Naive B cell (primary cell): ENCODE results near the gene GRAP2. TPM values are rescaled to one million over a fixed set of nuclear protein-coding genes. Genes with fewer than 3 reads are reported as not detected.
A peak's percentile ranks its signal among the peaks of the same experiment; 100 is the strongest.

Experiments
- ATAC-seq, 2 donors: fragments of 150-1000 bp; cut with Tn5 transposase; 2 replicates each; pipeline ENCODE4 v1.10.0; 2021; ENCODE audit warnings: low read depth in 2 of 2, mild to moderate bottlenecking in 2 of 2, moderate library complexity in 2 of 2
- DNase-seq: peaks from one replicate; pipeline ENCODE4 v3.0.0; 2022
- H3K27ac Mint-ChIP-seq, 6 donors: one replicate each; pipeline ENCODE4 v1.8.0; 2020 to 2022; ENCODE audit warnings: mild to moderate bottlenecking in 6 of 6, mixed read lengths in 6 of 6, moderate library complexity in 5 of 6, inconsistent platforms in 2 of 6
- H3K27me3 Mint-ChIP-seq, 3 donors: one replicate each; pipeline ENCODE4 v1.8.0; 2021 to 2022; ENCODE audit warnings: mixed read lengths in 3 of 3, mild to moderate bottlenecking in 1 of 3
- H3K36me3 Mint-ChIP-seq, 2 donors: one replicate each; pipeline ENCODE4 v1.8.0; 2020 to 2022; ENCODE audit warnings: mixed read lengths in 2 of 2, inconsistent platforms in 1 of 2, mild to moderate bottlenecking in 1 of 2
- H3K4me1 Mint-ChIP-seq, 3 donors: one replicate each; pipeline ENCODE4 v1.8.0; 2020 to 2022; ENCODE audit warnings: mixed read lengths in 3 of 3, inconsistent platforms in 1 of 3, mild to moderate bottlenecking in 1 of 3, moderate library complexity in 1 of 3
- H3K4me3 Mint-ChIP-seq, 8 donors: one replicate each; pipeline ENCODE4 v1.8.0; 2020 to 2022; ENCODE audit warnings: mild to moderate bottlenecking in 8 of 8, mixed read lengths in 8 of 8, moderate library complexity in 8 of 8, inconsistent platforms in 2 of 8
- H3K9me3 Mint-ChIP-seq, 7 donors: one replicate each; pipeline ENCODE4 v1.8.0; 2020 to 2022; ENCODE audit warnings: mixed read lengths in 7 of 7, mild to moderate bottlenecking in 5 of 7, inconsistent platforms in 2 of 7, moderate library complexity in 1 of 7
- polyA plus RNA-seq, 6 donors: library from polyadenylated mRNA; unstranded; fragments of 300-500 nt; fragmentation: Illumina TruSeq; gene quantifications; one replicate each; pipeline ENCODE4 v1.2.3, GENCODE V29; 2021; ENCODE audit warnings: low read depth in 6 of 6

GRAP2 gene
- polyA plus RNA-seq, 6 donors from 2014 or later = 7.7 to 37.7 (median 18.7) TPM

- DNase-seq (no peak), ATAC-seq (no peak)
- Mint-ChIP-seq H3K9me3 (no peaks in the 10 kb centered on the region), H3K27me3 (peaks cover 4 to 23% (median 14%) of the 10 kb centered on the region in 3 donors), H3K27ac (peak overlapping the region in 1 of 6 donors; percentile 33), H3K36me3 (no peaks in the 10 kb centered on the region), H3K4me3 (no peak overlapping the region), H3K4me1 (no peaks in the 10 kb centered on the region)
Measured at GRCh38 chr22:40018051-40018450, 117.2 kb downstream of the GRAP2 start.

GRCh38 chr22:40019100-40019499 is 118.2 kb downstream of the GRAP2 start:
- DNase-seq = no peak
- peaks cover 0 to 19% (median 10%) of the 10 kb centered on the region in 3 donors for H3K27me3 Mint-ChIP-seq
- H3K9me3 Mint-ChIP-seq = no peaks in the 10 kb centered on the region
- no peak overlapping the region for H3K4me3 Mint-ChIP-seq
- H3K27ac Mint-ChIP-seq = no peak overlapping the region
- no peak for ATAC-seq
- no peaks in the 10 kb centered on the region for H3K4me1 Mint-ChIP-seq
- no peaks in the 10 kb centered on the region for H3K36me3 Mint-ChIP-seq

- H3K4me3 Mint-ChIP-seq = no peak overlapping the region
- H3K9me3 Mint-ChIP-seq = no peaks in the 10 kb centered on the region
- DNase-seq (no peak), ATAC-seq (no peak)
- H3K36me3 Mint-ChIP-seq = no peaks in the 10 kb centered on the region
- H3K27ac Mint-ChIP-seq = no peak overlapping the region
- H3K27me3 Mint-ChIP-seq = peaks cover 0 to 14% (median 2%) of the 10 kb centered on the region in 3 donors
- H3K4me1 Mint-ChIP-seq = peaks cover 0 to 6% (median 5%) of the 10 kb centered on the region in 3 donors
Measured at GRCh38 chr22:40020956-40021355, 120.1 kb downstream of the GRAP2 start.

GRCh38 chr22:40021401-40022000 is 120.6 kb downstream of the GRAP2 start:
- no peak for ATAC-seq
- Mint-ChIP-seq H3K4me1 (peaks cover 0 to 6% (median 5%) of the 10 kb centered on the region in 3 donors), H3K9me3 (no peaks in the 10 kb centered on the region), H3K27ac (no peak overlapping the region), H3K27me3 (peaks cover 0 to 14% (median 0%) of the 10 kb centered on the region in 3 donors), H3K36me3 (no peaks in the 10 kb centered on the region), H3K4me3 (no peak overlapping the region)
- no peak for DNase-seq

- Mint-ChIP-seq H3K27ac (peak overlapping the region in 1 of 6 donors; percentile 76), H3K4me3 (no peak overlapping the region), H3K9me3 (no peaks in the 10 kb centered on the region), H3K36me3 (no peaks in the 10 kb centered on the region), H3K4me1 (peaks cover 0 to 6% (median 5%) of the 10 kb centered on the region in 3 donors), H3K27me3 (peaks cover 0 to 14% (median 0%) of the 10 kb centered on the region in 3 donors)
- DNase-seq (no peak), ATAC-seq (no peak)
Measured at GRCh38 chr22:40022536-40023240, 121.8 kb downstream of the GRAP2 start.

Other genes starting within 250 kb of the GRAP2 start
- not detected for gene ENTHD1, start 7.3 kb upstream of the GRAP2 start, polyA plus RNA-seq
- gene TMA7B, start 59.3 kb downstream of the GRAP2 start, polyA plus RNA-seq = 1 to 10 TPM in 3 of 6 donors, under 1 TPM in 3; 0.60 to 3.3 (median 0.96) TPM
- gene FAM83F, start 93.9 kb downstream of the GRAP2 start, polyA plus RNA-seq = under 1 TPM in 1 of 6 donors, not detected in 5; 0.05 TPM